Body of pancreas (tissue), 4 donors: ENCODE data around the gene DBN1.

ENCODE experiments used
- POLR2A ChIP-seq, 3 donors: fragments of 450-650 bp; IDR thresholded peaks; one replicate each; pipeline ENCODE4 v1.6.1; 2016; ENCODE audit warnings: antibody characterized with exemption in 3 of 3, mild to moderate bottlenecking in 2 of 3
- TF ChIP-seq, protein P1 (sequence below), 7 experiments: fragments of 450-650 bp in 4 of 7; fragments of 200-600 bp in 3 of 7; sonication (generic) in 3 of 7; IDR thresholded peaks; one replicate each; pipeline ENCODE4 v1.5.1; 2016 to 2019; ENCODE audit warnings: antibody characterized with exemption in 7 of 7

DNA sequence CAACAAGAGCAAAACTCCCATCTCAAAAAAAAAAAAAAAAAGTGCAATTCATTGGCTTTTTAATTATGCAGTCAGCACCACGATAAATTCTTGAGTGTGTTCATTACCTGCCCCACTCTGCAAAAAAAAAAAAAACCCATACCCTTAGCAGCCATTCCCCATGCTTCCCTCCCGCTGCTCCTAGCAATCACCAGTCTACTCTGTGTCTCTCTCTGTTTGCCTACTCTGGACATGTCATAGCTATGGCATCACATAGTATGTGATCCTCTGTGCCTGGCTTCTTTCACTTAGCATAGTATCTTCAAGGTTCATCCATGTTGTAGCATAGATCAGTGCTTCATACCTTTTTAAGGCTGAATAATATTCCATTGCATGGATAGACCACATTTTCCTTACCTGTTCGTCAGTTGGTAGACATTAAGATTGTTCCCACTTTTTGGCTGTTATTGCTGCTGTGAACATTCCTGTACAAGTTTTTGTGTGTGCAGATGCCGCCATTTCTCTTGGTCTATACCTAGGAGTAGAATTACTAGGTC lies 33.8 kb downstream of the DBN1 start:
- TF ChIP-seq, protein P1, sequence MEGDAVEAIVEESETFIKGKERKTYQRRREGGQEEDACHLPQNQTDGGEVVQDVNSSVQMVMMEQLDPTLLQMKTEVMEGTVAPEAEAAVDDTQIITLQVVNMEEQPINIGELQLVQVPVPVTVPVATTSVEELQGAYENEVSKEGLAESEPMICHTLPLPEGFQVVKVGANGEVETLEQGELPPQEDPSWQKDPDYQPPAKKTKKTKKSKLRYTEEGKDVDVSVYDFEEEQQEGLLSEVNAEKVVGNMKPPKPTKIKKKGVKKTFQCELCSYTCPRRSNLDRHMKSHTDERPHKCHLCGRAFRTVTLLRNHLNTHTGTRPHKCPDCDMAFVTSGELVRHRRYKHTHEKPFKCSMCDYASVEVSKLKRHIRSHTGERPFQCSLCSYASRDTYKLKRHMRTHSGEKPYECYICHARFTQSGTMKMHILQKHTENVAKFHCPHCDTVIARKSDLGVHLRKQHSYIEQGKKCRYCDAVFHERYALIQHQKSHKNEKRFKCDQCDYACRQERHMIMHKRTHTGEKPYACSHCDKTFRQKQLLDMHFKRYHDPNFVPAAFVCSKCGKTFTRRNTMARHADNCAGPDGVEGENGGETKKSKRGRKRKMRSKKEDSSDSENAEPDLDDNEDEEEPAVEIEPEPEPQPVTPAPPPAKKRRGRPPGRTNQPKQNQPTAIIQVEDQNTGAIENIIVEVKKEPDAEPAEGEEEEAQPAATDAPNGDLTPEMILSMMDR (IDR thresholded peaks at IDR 0.05), result no peak
- TF ChIP-seq POLR2A (IDR thresholded peaks at IDR 0.05), result no peak
